Large intestine (tissue), 3 donors: ENCODE data around the gene ATXN2L. TPM values are rescaled to one million over a fixed set of nuclear protein-coding genes. Genes with fewer than 3 reads are reported as not detected.
"Not testable (repeated sequence)": the region's sequence is repeated elsewhere in the genome, so short reads cannot be mapped to it uniquely, and the experiment has no call there.

Experiments
- DNase-seq, 2 donors: peaks; one replicate each; pipeline versions ENCODE4 v3.0.0 to v3.0.0-alpha.2; 2013
- H3K27ac ChIP-seq: one replicate; pipeline ENCODE4 v1.5.1; 2013; ENCODE audit warnings: low read length
- H3K27me3 ChIP-seq: 2 replicates; pipeline ENCODE4 v1.6.1; 2013; ENCODE audit warnings: low read length; ENCODE audit not compliant: control insufficient read depth, insufficient read depth
- H3K36me3 ChIP-seq: 2 replicates; pipeline ENCODE4 v1.6.1; 2013; ENCODE audit warnings: low read length; ENCODE audit not compliant: control insufficient read depth, insufficient read depth
- H3K4me1 ChIP-seq: one replicate; pipeline ENCODE4 v1.6.1; 2013; ENCODE audit warnings: low read length; ENCODE audit not compliant: control insufficient read depth, insufficient read depth
- H3K4me3 ChIP-seq: one replicate; pipeline ENCODE4 v1.5.1; 2013; ENCODE audit warnings: low read length
- H3K9me3 ChIP-seq: one replicate; pipeline ENCODE4 v1.6.1; 2013; ENCODE audit warnings: mild to moderate bottlenecking, low read depth, low read length, moderate library complexity; ENCODE audit not compliant: control insufficient read depth
- WGBS: methylation state at CpG from one replicate; pipeline ENCODE4 v1.1.5; 2013; ENCODE audit warnings: low lambda C conversion rate; ENCODE audit not compliant: insufficient coverage; 5-methylcytosine and 5-hydroxymethylcytosine counted together
- polyA plus RNA-seq: library from polyadenylated mRNA; unstranded; fragments of 120-200 nt; gene quantifications from one replicate; pipeline ENCODE4 v1.2.1, GENCODE V29; 2013

The ATXN2L gene
- polyA plus RNA-seq, 1 donor, result 130 TPM

DNA sequence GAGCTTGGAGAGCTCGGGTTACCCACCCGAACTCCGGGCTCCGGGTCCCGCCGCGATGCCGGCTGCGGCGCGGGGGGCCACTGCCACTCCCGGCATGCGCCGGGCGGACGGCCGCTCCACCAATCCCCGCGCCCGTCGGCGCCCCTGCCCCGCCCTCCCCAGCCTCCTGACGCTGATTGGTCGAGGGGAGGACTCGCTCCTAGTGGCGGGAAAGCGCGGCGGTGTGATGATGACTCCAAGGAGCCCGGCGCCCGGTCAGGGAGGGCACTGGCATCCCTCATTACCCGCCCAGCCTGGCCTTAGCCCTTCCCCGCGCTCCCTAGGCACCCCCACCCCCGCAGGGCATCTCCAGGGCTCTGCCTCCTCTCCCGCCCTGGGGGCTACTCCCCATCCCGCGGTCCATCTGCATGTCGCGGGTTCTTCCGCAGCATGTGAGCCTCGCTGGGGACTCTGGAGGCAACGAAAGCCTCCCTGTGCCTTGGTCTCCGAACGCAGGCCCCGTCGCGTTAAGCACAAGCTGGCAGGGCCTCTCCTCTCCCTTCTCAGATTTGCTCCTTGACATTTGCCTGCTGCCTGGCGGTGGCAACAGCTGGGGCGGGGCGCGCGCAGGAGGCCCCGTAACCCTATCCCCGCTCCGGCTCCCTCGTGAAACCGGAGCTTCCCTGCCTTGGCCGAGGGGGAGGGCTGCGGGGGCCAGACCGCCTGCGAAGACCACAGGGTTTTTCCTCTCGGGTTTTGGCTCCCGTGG lies 57.2 kb downstream of the ATXN2L start:
- Histone ChIP-seq H3K27ac (no peak overlapping the region), H3K27me3 (peaks cover 16% of the 10 kb centered on the region), H3K36me3 (peaks cover 2% of the 10 kb centered on the region), H3K9me3 (peaks cover 3% of the 10 kb centered on the region), H3K4me1 (peaks cover 9% of the 10 kb centered on the region), H3K4me3 (peak overlapping the region; percentile 47)
- peak; percentile 57 to 81 for DNase-seq
- WGBS, result no CpG with 5 or more reads among the region's 66 CpGs

DNA sequence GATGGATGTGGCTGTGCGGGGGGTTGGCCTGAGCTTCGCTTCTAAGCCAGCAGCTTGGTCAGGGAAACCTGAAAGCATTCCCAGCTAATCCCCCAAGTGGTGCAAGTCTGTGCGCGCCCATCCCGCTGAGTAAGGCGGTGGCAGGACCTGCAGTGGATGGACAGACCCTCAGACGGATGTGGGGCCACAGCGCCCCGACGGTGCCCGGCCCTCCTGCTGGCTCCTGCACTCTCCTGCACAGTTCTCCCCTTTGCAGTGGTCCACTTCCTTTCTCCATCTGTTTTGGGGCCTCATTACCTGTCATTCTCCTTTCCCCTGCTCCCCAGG lies 57.8 kb downstream of the ATXN2L start:
- Histone ChIP-seq H3K27me3 (peaks cover 16% of the 10 kb centered on the region), H3K9me3 (peaks cover 3% of the 10 kb centered on the region), H3K36me3 (no peaks in the 10 kb centered on the region), H3K4me1 (peaks cover 9% of the 10 kb centered on the region), H3K4me3 (no peak overlapping the region), H3K27ac (no peak overlapping the region)
- DNase-seq, result no peak
- WGBS, result no CpG with 5 or more reads among the region's 11 CpGs

DNA sequence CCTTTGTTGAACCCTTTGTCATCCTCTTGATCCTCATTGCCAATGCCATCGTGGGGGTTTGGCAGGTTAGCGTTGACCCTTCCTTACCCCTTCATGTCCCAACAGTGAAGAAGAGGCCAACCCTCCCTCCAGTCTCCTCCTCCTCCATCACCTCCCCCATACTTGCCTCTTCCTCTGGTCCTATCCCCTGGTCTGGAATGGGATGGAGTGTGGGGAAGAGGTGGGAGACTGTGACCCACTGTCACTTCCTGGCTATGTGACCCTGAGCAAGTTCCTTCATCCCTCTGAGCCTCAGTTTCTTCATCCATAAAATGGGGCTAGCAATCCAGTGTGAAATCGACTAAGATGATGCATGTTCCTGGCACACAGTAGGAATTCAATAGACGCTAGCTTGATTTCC lies 58.2 kb downstream of the ATXN2L start:
- H3K27ac ChIP-seq, result no peak overlapping the region
- no peaks in the 10 kb centered on the region for H3K36me3 ChIP-seq
- peaks cover 9% of the 10 kb centered on the region for H3K4me1 ChIP-seq
- no peak for DNase-seq
- peaks cover 3% of the 10 kb centered on the region for H3K9me3 ChIP-seq
- no peak overlapping the region for H3K4me3 ChIP-seq
- 100% methylated on average over 1 of the region's 4 CpGs for WGBS
- H3K27me3 ChIP-seq, result peaks cover 16% of the 10 kb centered on the region

DNA sequence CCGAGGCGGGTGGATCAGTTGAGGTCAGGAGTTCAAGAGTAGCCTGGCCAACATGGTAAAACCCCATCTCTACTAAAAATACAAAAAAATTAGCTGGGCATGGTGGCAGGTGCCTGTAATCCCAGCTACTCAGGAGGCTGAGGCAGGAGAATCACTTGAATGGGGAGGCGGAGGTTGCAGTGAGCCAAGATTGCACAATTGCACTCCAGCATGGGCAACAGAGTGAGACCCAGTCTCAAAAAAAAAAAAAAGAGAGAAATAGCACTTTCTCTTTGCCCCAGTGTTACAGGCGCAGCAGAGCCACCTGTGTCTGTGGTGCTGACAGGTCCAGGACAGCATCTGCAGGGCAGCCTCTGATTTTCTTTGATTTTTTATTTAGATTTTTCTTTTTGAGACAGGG lies 58.8 kb downstream of the ATXN2L start:
- not testable (repeated sequence) for H3K9me3 ChIP-seq, H3K36me3 ChIP-seq, H3K4me3 ChIP-seq, H3K4me1 ChIP-seq, H3K27ac ChIP-seq, DNase-seq
- WGBS, result no CpG with 5 or more reads among the region's 4 CpGs
- H3K27me3 ChIP-seq, result peaks cover 16% of the 10 kb centered on the region

DNA sequence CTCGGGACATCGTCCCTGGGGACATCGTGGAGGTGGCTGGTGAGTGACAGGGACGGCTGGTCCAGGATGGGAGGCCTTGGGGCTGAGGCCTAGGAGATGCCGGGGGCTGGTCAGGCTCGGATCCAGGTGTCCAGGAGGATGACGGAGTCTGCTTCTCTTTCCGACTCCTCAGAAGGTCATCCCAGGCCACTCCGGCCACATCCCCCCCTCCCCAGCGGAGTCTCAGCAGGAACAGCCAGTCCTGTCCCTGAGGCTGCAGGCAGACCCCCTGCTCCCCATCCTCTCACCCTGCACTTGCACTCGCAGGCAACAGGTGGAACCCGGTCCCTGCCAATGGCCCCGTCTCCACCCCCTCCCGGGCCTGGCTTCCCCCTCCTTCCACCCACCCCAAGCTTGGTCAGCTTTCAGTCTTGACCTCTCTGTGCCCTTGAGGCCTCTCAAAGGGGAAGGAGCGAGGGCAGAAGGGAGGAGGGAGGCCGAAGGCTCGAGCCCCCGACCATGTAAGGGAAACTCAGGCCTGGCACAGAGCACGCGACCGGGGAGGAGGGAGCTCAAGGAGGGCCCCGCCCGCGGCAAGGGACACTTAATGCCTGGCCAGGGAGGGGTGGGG lies 59.9 kb downstream of the ATXN2L start:
- Histone ChIP-seq H3K9me3 (peaks cover 3% of the 10 kb centered on the region), H3K4me1 (peaks cover 9% of the 10 kb centered on the region), H3K27ac (no peak overlapping the region), H3K27me3 (peaks cover 16% of the 10 kb centered on the region), H3K36me3 (no peaks in the 10 kb centered on the region), H3K4me3 (no peak overlapping the region)
- no peak for DNase-seq
- no CpG with 5 or more reads among the region's 24 CpGs for WGBS

DNA sequence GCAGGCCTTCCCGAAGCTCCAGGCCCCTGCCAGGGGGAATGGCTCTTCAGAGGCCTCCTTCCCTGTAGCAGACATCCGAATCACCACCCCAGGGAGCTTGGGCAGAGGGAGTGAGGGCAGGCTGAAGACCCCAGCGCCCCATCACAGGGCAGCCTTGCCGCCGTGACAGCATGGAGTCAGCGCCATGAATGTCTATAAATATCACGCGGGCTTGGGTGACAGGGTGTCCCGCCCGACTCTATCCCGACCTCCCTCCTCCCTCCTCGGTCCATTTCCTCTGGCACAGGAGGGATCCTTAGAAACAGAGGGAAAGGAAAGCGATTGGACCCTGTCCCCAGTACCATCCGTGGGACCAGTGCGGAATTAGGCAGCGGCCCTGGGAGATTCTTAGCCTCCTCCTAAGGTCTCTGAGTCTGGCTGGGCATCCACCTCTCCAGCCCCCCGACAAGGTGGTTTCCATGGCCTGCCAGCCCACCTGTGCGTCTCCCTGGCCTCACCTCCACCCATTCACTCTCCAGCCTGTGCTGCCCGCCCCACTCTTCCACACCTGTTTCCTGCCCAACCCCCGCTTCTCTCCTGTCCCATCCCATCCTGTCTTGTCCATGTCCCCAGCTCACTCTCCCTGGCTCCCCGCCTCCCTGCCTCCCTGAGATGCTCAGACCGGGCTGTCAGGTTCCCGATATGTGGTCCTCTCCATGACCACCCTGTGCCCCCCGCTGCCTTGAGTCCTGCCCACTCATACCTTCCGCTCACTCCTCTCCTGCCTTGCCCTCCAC lies 60.6 kb downstream of the ATXN2L start:
- WGBS, result 81% methylated on average over 2 of the region's 25 CpGs
- Histone ChIP-seq H3K27me3 (peaks cover 16% of the 10 kb centered on the region), H3K4me1 (peaks cover 9% of the 10 kb centered on the region), H3K4me3 (no peak overlapping the region), H3K27ac (no peak overlapping the region), H3K9me3 (peaks cover 3% of the 10 kb centered on the region), H3K36me3 (no peaks in the 10 kb centered on the region)
- no peak for DNase-seq

DNA sequence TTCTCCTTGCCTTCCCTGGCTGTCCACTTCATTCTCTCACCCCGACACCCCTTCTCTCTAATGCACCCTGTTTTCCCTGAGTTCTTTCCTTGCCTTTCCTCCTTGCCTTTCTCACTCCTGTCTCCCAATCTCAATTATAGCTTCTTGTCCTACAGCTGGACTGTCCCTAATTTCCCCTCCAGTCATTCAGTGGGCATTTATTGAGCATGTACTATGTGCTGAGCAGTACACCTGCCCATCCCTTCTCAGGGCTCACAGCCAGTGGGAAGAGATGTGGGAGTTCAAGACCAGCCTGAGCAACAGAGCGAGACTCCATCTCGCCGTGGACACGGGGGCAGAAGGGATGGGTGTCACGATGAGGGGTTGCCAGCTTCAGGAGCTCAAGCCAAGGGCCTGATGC lies 61.2 kb downstream of the ATXN2L start:
- WGBS, result 100% methylated on average over 1 of the region's 6 CpGs
- H3K9me3 ChIP-seq, result peaks cover 3% of the 10 kb centered on the region
- H3K27me3 ChIP-seq, result peaks cover 11% of the 10 kb centered on the region
- H3K4me3 ChIP-seq, result no peak overlapping the region
- H3K4me1 ChIP-seq, result peaks cover 9% of the 10 kb centered on the region
- DNase-seq, result no peak
- no peaks in the 10 kb centered on the region for H3K36me3 ChIP-seq
- H3K27ac ChIP-seq, result no peak overlapping the region

Other genes with a start within 250 kb of the ATXN2L start
- 5.7 TPM for gene SULT1A2, start 225.9 kb upstream of the ATXN2L start, polyA plus RNA-seq
- gene SULT1A1, start 213.0 kb upstream of the ATXN2L start, polyA plus RNA-seq, result 67.5 TPM
- 2.5 TPM for gene NPIPB8, start 184.9 kb upstream of the ATXN2L start, polyA plus RNA-seq
- gene EIF3C, start 111.5 kb upstream of the ATXN2L start, polyA plus RNA-seq, result 397 TPM
- gene NPIPB9, start 71.2 kb upstream of the ATXN2L start, polyA plus RNA-seq, result 4.4 TPM
- gene TUFM, start 23.3 kb downstream of the ATXN2L start, polyA plus RNA-seq, result 157 TPM
- 81.0 TPM for gene SH2B1, start 40.8 kb downstream of the ATXN2L start, polyA plus RNA-seq
- 4.1 TPM for gene ATP2A1, start 55.5 kb downstream of the ATXN2L start, polyA plus RNA-seq
- gene RABEP2, start 102.2 kb downstream of the ATXN2L start, polyA plus RNA-seq, result 30.6 TPM
- gene CD19, start 109.0 kb downstream of the ATXN2L start, polyA plus RNA-seq, result 1.0 TPM
- 58.8 TPM for gene NFATC2IP, start 127.9 kb downstream of the ATXN2L start, polyA plus RNA-seq
- 62.8 TPM for gene SPNS1, start 151.8 kb downstream of the ATXN2L start, polyA plus RNA-seq
- 13.2 TPM for gene LAT, start 162.1 kb downstream of the ATXN2L start, polyA plus RNA-seq